SK-N-SH treated with all-trans-retinoic acid at 6 μM for 48 hours (cell line): Measurements from ENCODE around the gene TMEM40.
"Not testable (repeated sequence)": the region's sequence is repeated elsewhere in the genome, so short reads cannot be mapped to it uniquely, and the experiment has no call there.

Source experiments
- ATAC-seq: fragments of 200-7000 bp; cut with Tn5 transposase; 3 replicates; pipeline ENCODE4 v1.9.1; 2020; ENCODE audit warnings: mild to moderate bottlenecking, moderate library complexity
- ARNTL ChIP-seq: fragments of 450-650 bp; formaldehyde crosslinking; IDR thresholded peaks from 2 replicates; pipeline ENCODE4 v1.5.0; 2020; ENCODE audit warnings: low read depth, mild to moderate bottlenecking, moderate library complexity, borderline replicate concordance
- BACH2 ChIP-seq: fragments of 250-450 bp; sonication (Bioruptor Pico); IDR thresholded peaks from 2 replicates; pipeline ENCODE4 v1.9.0; 2021; ENCODE audit warnings: mild to moderate bottlenecking, borderline replicate concordance
- CSDC2 ChIP-seq: fragments of 250-450 bp; sonication (Bioruptor Pico); IDR thresholded peaks from 2 replicates; pipeline ENCODE4 v1.5.0; 2020; ENCODE audit warnings: mild to moderate bottlenecking, moderate library complexity
- CSRNP3 ChIP-seq: fragments of 250-450 bp; sonication (Bioruptor Pico); IDR thresholded peaks from 2 replicates; pipeline ENCODE4 v1.5.1; 2021; ENCODE audit warnings: mild to moderate bottlenecking, moderate library complexity
- ESRRG ChIP-seq: fragments of 250-450 bp; sonication (Bioruptor Pico); IDR thresholded peaks from 2 replicates; pipeline ENCODE4 v1.6.1; 2021; ENCODE audit warnings: mild to moderate bottlenecking
- GLIS3 ChIP-seq: fragments of 250-450 bp; sonication (Bioruptor Pico); IDR thresholded peaks from 2 replicates; pipeline ENCODE4 v1.5.0; 2020; ENCODE audit warnings: mild to moderate bottlenecking, moderate library complexity
- OSR1 ChIP-seq: fragments of 250-450 bp; sonication (Bioruptor Pico); IDR thresholded peaks from 2 replicates; pipeline ENCODE4 v1.8.0; 2022; ENCODE audit warnings: moderate library complexity, mild to moderate bottlenecking, inconsistent platforms
- PATZ1 ChIP-seq: fragments of 250-450 bp; sonication (Bioruptor Pico); IDR thresholded peaks from 2 replicates; pipeline ENCODE4 v1.8.0; 2020; ENCODE audit warnings: mild to moderate bottlenecking, moderate library complexity, borderline replicate concordance
- POU6F1 ChIP-seq: fragments of 250-450 bp; sonication (Bioruptor Pico); IDR thresholded peaks from 2 replicates; pipeline ENCODE4 v1.8.0; 2021; ENCODE audit warnings: low read depth, mild to moderate bottlenecking, moderate library complexity, borderline replicate concordance
- PPARA ChIP-seq: fragments of 250-450 bp; sonication (Bioruptor Pico); IDR thresholded peaks from 2 replicates; pipeline ENCODE4 v1.5.0; 2020; ENCODE audit warnings: mild to moderate bottlenecking, borderline replicate concordance
- RARB ChIP-seq: fragments of 250-450 bp; sonication (Bioruptor Pico); IDR thresholded peaks from 2 replicates; pipeline ENCODE4 v1.8.0; 2021; ENCODE audit warnings: mild to moderate bottlenecking, moderate library complexity
- SNAI2 ChIP-seq: fragments of 250-450 bp; sonication (Bioruptor Pico); IDR thresholded peaks from 2 replicates; pipeline ENCODE4 v1.5.0; 2020; ENCODE audit warnings: mild to moderate bottlenecking, moderate library complexity
- TCF4 ChIP-seq: fragments of 250-450 bp; sonication (Bioruptor Pico); IDR thresholded peaks from 2 replicates; pipeline ENCODE4 v1.8.0; 2021; ENCODE audit warnings: mild to moderate bottlenecking, moderate library complexity, borderline replicate concordance
- TOX ChIP-seq: fragments of 250-450 bp; sonication (Bioruptor Pico); IDR thresholded peaks from 2 replicates; pipeline ENCODE4 v1.8.0; 2021; ENCODE audit warnings: mild to moderate bottlenecking, moderate library complexity, borderline replicate concordance
- TSHZ2 ChIP-seq: fragments of 250-450 bp; sonication (Bioruptor Pico); IDR thresholded peaks from 2 replicates; pipeline ENCODE4 v1.5.0; 2020; ENCODE audit warnings: mild to moderate bottlenecking, moderate library complexity
- ZC3H10 ChIP-seq: fragments of 250-450 bp; sonication (Bioruptor Pico); IDR thresholded peaks from 2 replicates; pipeline ENCODE4 v1.5.1; 2021; ENCODE audit warnings: mild to moderate bottlenecking, moderate library complexity
- ZFP30 ChIP-seq: fragments of 450-650 bp; formaldehyde crosslinking; IDR thresholded peaks from 2 replicates; pipeline ENCODE4 v1.5.0; 2022; ENCODE audit warnings: mild to moderate bottlenecking, moderate library complexity
- ZNF565 ChIP-seq: fragments of 450-650 bp; formaldehyde crosslinking; conservative IDR thresholded peaks from 2 replicates; pipeline ENCODE4 v1.5.0; 2020; ENCODE audit warnings: low read depth, mild to moderate bottlenecking, moderate library complexity
- ZNF70 ChIP-seq: fragments of 450-650 bp; formaldehyde crosslinking; IDR thresholded peaks from 2 replicates; pipeline ENCODE4 v1.5.0; 2020; ENCODE audit warnings: mild to moderate bottlenecking, moderate library complexity
- ZNF8 ChIP-seq: fragments of 450-650 bp; formaldehyde crosslinking; IDR thresholded peaks from 2 replicates; pipeline ENCODE4 v1.5.0; 2020; ENCODE audit warnings: mild to moderate bottlenecking, moderate library complexity

Gene TMEM40

GRCh38 chr3:12725436-12725835 lies 33.6 kb downstream of the TMEM40 start:
- no peak for TF ChIP-seq TCF4 (CRISPR knock-in tag)
- TF ChIP-seq OSR1 (CRISPR knock-in tag): no peak
- no peak for TF ChIP-seq RARB (CRISPR knock-in tag)
- TF ChIP-seq ESRRG (CRISPR knock-in tag): no peak
- TF ChIP-seq GLIS3 (CRISPR knock-in tag): no peak
- no peak for TF ChIP-seq POU6F1 (CRISPR knock-in tag)
- no peak for TF ChIP-seq TOX
- no peak for TF ChIP-seq ZC3H10
- TF ChIP-seq ARNTL: no peak
- no peak for TF ChIP-seq PATZ1 (CRISPR knock-in tag)
- no peak for TF ChIP-seq ZFP30 (CRISPR knock-in tag)
- TF ChIP-seq ZNF565 (CRISPR knock-in tag): no peak
- no peak for ATAC-seq

GRCh38 chr3:12724794-12725193 lies 34.3 kb downstream of the TMEM40 start:
- TF ChIP-seq PPARA (CRISPR knock-in tag) (no peak), TOX (no peak), CSDC2 (no peak), BACH2 (CRISPR knock-in tag) (no peak), CSRNP3 (CRISPR knock-in tag) (no peak), TSHZ2 (CRISPR knock-in tag) (no peak), ZNF565 (CRISPR knock-in tag) (no peak), GLIS3 (CRISPR knock-in tag) (no peak), ZNF8 (CRISPR knock-in tag) (no peak), RARB (CRISPR knock-in tag) (no peak), SNAI2 (CRISPR knock-in tag) (no peak)
- no peak for ATAC-seq

GRCh38 chr3:12723362-12723761 lies 35.7 kb downstream of the TMEM40 start:
- ATAC-seq: not testable (repeated sequence)

GRCh38 chr3:12722226-12722625 lies 36.8 kb downstream of the TMEM40 start:
- ATAC-seq: no peak
- TF ChIP-seq OSR1 (CRISPR knock-in tag): no peak
- no peak for TF ChIP-seq ZNF70 (CRISPR knock-in tag)
- no peak for TF ChIP-seq ESRRG (CRISPR knock-in tag)
- TF ChIP-seq CSDC2: no peak
- TF ChIP-seq SNAI2 (CRISPR knock-in tag): no peak
- TF ChIP-seq, all 23 proteins: peak for 0
